HFF-Myc (cell line): ENCODE results near the gene CDH13.

ENCODE experiments used
- DNase-seq: peaks from one replicate; pipeline ENCODE4 v3.0.0-alpha.2; 2011; ENCODE audit warnings: low read depth; ENCODE audit errors: extremely low read depth
- H3K4me3 ChIP-seq: replicated peaks from 2 replicates; pipeline ENCODE4 v1.5.1; 2011; ENCODE audit warnings: low read depth, mild to moderate bottlenecking, control low read depth, low read length
- TF ChIP-seq, protein P1 (sequence below): IDR thresholded peaks from 2 replicates; pipeline ENCODE4 v1.5.1; 2012; ENCODE audit warnings: mild to moderate bottlenecking, low read depth, low read length, control low read depth; ENCODE audit errors: missing control alignments

The CDH13 gene

DNA sequence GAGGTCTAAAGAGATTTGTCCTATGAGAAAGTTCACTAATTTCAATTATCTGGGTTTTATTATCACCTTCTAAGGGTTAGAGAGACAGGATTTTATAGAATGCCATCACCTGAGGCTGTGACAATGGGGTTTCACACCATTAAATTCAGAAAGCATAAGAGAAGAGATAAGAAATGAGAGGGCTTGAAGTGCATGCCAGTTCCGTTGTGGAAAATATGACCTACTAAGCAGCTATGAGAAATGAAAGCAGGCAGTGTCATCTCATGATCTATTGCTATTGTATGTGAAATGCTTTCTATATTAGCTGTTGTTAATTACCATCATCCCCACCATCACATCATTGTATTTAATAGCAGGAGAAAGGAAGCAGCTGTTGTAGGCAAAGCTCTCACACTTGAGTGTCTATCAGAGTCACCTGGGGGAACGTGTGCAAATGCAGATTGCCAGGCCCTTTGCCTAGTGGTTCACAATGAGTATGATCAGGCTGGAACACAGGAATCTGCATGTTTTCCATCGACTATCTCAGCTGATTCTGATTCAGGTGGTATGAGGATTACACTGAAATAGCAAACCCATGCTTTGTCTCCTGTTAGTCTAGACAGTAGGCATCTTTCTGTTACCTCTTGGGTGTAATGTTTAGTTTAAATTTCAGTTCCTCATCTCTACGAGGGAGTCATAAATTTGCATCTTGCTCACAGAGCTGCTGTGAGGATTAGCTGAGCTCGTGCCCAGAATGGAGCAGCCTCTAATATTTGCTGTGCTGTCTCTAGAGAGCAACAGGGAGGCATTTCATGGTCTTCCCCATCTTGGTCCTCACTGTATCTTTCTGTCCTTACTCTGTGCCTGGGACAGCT, 256.4 kb downstream of the CDH13 start:
- TF ChIP-seq, protein P1, sequence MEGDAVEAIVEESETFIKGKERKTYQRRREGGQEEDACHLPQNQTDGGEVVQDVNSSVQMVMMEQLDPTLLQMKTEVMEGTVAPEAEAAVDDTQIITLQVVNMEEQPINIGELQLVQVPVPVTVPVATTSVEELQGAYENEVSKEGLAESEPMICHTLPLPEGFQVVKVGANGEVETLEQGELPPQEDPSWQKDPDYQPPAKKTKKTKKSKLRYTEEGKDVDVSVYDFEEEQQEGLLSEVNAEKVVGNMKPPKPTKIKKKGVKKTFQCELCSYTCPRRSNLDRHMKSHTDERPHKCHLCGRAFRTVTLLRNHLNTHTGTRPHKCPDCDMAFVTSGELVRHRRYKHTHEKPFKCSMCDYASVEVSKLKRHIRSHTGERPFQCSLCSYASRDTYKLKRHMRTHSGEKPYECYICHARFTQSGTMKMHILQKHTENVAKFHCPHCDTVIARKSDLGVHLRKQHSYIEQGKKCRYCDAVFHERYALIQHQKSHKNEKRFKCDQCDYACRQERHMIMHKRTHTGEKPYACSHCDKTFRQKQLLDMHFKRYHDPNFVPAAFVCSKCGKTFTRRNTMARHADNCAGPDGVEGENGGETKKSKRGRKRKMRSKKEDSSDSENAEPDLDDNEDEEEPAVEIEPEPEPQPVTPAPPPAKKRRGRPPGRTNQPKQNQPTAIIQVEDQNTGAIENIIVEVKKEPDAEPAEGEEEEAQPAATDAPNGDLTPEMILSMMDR, result no peak
- H3K4me3 ChIP-seq, result no peak overlapping the region
- DNase-seq, result no peak

DNA sequence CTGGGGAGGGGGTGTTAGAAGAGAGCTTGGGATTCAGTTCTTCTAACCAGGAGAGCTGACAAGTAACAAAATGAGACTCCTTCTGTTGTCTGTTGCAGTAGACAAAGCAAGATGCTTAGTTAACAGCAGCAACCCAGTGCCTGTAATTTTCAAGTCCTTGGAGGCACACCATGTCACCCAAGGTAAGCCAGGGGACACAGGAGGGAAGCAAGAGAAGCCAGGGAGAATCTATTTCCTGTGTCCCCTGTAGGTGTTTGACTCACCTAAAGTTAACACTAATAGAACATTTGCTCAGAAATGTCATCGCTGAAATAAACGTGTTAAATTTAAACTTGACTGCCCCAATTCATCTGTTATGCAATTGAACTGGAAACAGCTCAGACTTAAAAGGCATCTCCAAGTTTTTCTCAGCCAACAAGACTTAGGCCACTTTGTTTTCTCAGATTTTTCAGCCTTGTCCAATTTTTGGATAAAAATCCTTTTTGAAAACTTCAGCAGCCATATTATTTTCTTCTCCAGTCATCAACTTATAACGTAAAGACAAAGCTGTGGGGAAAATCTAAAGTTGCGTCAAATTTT, 257.6 kb downstream of the CDH13 start:
- DNase-seq, result no peak
- TF ChIP-seq, protein P1, result no peak
- no peak overlapping the region for H3K4me3 ChIP-seq

DNA sequence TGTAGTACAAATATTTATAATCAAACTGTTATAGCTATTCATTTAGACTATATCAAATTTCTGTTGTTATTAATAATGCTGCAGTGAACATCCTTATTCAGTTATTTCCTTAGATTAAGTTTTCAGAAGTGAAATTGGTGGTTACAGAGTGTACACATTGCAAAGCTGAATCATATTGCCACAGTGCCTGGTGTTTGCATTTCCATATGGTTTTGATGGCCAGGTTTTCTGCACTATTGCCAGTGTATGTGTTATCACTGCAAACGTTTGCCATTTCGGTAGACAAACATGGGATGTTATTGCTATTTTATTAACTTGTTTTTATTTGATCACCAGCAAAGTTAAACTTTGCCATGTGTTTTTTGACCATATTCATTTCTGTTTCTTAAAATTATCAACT, 259.4 kb downstream of the CDH13 start:
- no peak overlapping the region for H3K4me3 ChIP-seq
- no peak for DNase-seq
- TF ChIP-seq, protein P1, result no peak

DNA sequence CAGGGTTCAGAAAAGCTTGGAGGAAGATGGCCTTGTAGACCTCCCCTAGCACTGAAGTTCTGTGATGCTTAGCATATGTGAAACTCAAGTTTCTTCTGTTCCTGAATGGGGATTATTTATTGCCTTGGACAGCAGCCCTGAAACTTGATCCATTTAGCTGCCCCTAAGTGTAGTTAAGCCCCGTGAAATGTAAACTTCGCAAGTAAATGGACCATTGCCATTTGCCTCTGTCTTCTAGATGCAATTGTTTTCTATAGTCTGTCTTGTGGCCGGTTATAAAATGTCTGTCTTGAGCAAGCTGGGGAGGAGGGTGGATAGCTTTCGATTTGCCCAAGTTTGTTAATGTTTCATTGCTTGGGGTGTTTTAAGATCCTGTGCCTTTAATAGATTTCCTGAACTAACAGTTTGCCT, 261.8 kb downstream of the CDH13 start:
- DNase-seq, result peak; percentile 96
- TF ChIP-seq, protein P1, result no peak
- no peak overlapping the region for H3K4me3 ChIP-seq

DNA sequence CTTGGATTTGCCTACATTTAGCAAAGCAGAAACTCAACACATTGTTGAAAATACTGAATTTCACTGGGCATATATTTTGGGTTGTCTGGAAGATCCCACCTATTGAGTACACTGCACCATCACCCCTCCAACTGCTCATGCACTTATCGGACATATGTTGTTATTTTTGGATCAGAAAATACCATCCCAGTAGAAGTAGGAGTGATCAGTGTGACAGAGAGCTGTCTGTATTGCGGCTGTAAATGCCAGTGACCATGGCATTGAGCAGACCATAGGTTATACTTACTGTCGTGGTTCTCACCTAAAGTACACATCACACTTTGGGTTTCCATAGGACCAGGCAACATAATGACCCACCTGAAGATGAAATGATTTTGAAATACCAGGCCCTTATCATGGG, 264.7 kb downstream of the CDH13 start:
- TF ChIP-seq, protein P1, result no peak
- no peak overlapping the region for H3K4me3 ChIP-seq
- no peak for DNase-seq

DNA sequence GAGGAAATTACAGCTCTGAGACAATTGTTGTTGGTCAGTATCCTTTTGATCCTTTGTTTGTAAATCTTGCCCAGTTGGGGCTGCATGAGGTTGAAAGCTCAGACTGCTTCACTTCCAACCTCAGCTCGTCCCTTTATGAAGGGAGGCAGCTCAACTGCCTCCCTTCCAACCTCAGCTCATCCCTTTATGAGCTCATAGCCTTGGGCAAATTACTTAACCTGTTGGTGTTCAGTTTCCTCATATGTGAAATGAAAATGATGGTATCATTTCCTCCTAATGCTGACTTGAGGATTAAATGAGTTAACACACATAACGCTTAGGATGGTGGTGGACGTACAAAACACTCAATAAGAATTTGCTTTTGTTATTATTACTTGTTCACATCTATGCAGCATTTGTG, 265.1 kb downstream of the CDH13 start:
- no peak overlapping the region for H3K4me3 ChIP-seq
- TF ChIP-seq, protein P1, result no peak
- no peak for DNase-seq
